GM21360 (cell line): ENCODE data around the gene PICALM.
"Not testable (repeated sequence)": the region's sequence is repeated elsewhere in the genome, so short reads cannot be mapped to it uniquely, and the experiment has no call there.

ENCODE experiments used
- ATAC-seq: cut with Tn5 transposase; IDR thresholded peaks from one replicate; pipeline ENCODE4 v1.9.1; 2021; ENCODE audit warnings: mild to moderate bottlenecking, moderate library complexity; ENCODE audit not compliant: unreplicated experiment

Gene PICALM

GRCh38 chr11:86002431-86002830 lies 66.5 kb downstream of the PICALM start:
- ATAC-seq: no peak

- ATAC-seq: no peak
These were observed 77.4 kb downstream of the PICALM start for GRCh38 chr11:85991508-85991907.

- no peak for ATAC-seq
These were observed 79.1 kb downstream of the PICALM start for GRCh38 chr11:85989746-85990145.

- no peak for ATAC-seq
These were observed 80.1 kb downstream of the PICALM start for GRCh38 chr11:85988780-85989179.

GRCh38 chr11:85977751-85978160 lies 91.1 kb downstream of the PICALM start:
- no peak for ATAC-seq

GRCh38 chr11:85976525-85976924 lies 92.4 kb downstream of the PICALM start:
- no peak for ATAC-seq

- no peak for ATAC-seq
These were observed 94.8 kb downstream of the PICALM start for GRCh38 chr11:85974122-85974521.

GRCh38 chr11:85970593-85970992 lies 98.3 kb downstream of the PICALM start:
- no peak for ATAC-seq

- no peak for ATAC-seq
These were observed 101.4 kb downstream of the PICALM start for GRCh38 chr11:85967457-85967856.

- no peak for ATAC-seq
These were observed 103.7 kb downstream of the PICALM start for GRCh38 chr11:85965202-85965601.

- ATAC-seq: no peak
These were observed 106.9 kb downstream of the PICALM start for GRCh38 chr11:85961930-85962363.

- ATAC-seq: no peak
These were observed 107.8 kb downstream of the PICALM start for GRCh38 chr11:85961130-85961529.

GRCh38 chr11:85960678-85961077 lies 108.2 kb downstream of the PICALM start:
- no peak for ATAC-seq

GRCh38 chr11:85955531-85955930 lies 113.4 kb downstream of the PICALM start:
- no peak for ATAC-seq

GRCh38 chr11:85953491-85954143 lies 115.3 kb downstream of the PICALM start:
- no peak for ATAC-seq

- not testable (repeated sequence) for ATAC-seq
These were observed 116.8 kb downstream of the PICALM start for GRCh38 chr11:85952108-85952485.

GRCh38 chr11:85951428-85952107 lies 117.3 kb downstream of the PICALM start:
- no peak for ATAC-seq

GRCh38 chr11:85951049-85951405 lies 117.9 kb downstream of the PICALM start:
- ATAC-seq: no peak

- ATAC-seq: no peak
These were observed 118.4 kb downstream of the PICALM start for GRCh38 chr11:85950317-85951048.

GRCh38 chr11:85949798-85950197 lies 119.1 kb downstream of the PICALM start:
- ATAC-seq: no peak

GRCh38 chr11:85948884-85949283 lies 120.0 kb downstream of the PICALM start:
- peak; percentile 53 for ATAC-seq
